HepG2 (cell line): ENCODE results near the gene POFUT2.

ENCODE experiments used
- HDAC2 ChIP-seq: sonication (generic); formaldehyde crosslinking; IDR thresholded peaks from 2 replicates; pipeline ENCODE4 v1.4.0; 2020; ENCODE audit warnings: missing genetic modification reagents
- POLR2AphosphoS5 ChIP-seq: IDR thresholded peaks from 2 replicates; pipeline ENCODE4 v1.6.1; 2012; ENCODE audit warnings: low read depth, low read length
- SUZ12 ChIP-seq: fragments of 150-350 bp; IDR thresholded peaks from 2 replicates; pipeline ENCODE4 v1.6.1; 2014; ENCODE audit warnings: low read depth, low read length

- TF ChIP-seq SUZ12 (no peak), HDAC2 (CRISPR knock-in tag) (no peak), POLR2AphosphoS5 (no peak)
Observed at GRCh38 chr21:45313015-45313414, 25.3 kb upstream of the POFUT2 start.
